Measurements from ENCODE around the gene ATP1B3.

DNA sequence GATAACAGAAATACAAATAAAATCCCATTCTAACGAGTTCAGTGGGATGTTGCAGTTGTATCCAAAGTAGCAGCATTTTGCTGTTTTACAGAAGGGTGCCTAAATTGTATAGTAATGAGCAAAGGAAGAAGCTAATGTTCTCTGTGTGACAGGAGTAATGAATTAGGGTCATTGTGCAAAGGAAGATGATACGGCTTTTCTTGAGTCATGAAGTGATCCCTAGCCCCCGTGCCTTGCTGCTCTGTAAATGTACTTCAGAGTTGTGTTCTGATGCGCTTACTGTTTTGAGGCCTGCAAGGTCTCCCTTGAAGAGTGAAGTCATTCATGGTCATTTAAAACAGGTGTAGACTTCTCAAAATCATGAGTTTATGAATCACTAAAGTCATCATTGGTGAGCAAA is 37.9 kb downstream of the ATP1B3 start:
- no peak for TF ChIP-seq MAFF (IDR thresholded peaks at IDR 0.05; ENCODE audit: low read length)
- no peak for TF ChIP-seq EZH2 (IDR thresholded peaks at IDR 0.05; ENCODE audit: borderline replicate concordance, low read depth, low read length)
- no peak for TF ChIP-seq BRCA1 (IDR thresholded peaks at IDR 0.05)
- TF ChIP-seq BRCA1 (CRISPR knock-in tag; IDR thresholded peaks at IDR 0.05) = no peak
- no peak for TF ChIP-seq FOS (IDR thresholded peaks at IDR 0.05; ENCODE audit: extremely low read depth, insufficient read length)
- no peak for TF ChIP-seq EP300 (IDR thresholded peaks at IDR 0.05; ENCODE audit: low read length)
- no peak for TF ChIP-seq RAD21 (CRISPR knock-in tag; conservative IDR thresholded peaks at IDR 0.05 in 1 of 2, IDR thresholded peaks at IDR 0.05 in 1 of 2)
- no peak for TF ChIP-seq HMG20B (CRISPR knock-in tag; IDR thresholded peaks at IDR 0.05)
- no peak for TF ChIP-seq CHD2 (IDR thresholded peaks at IDR 0.05; ENCODE audit: low read depth, low read length)
- no peak for TF ChIP-seq ZNF696 (CRISPR knock-in tag; conservative IDR thresholded peaks at IDR 0.05)
- TF ChIP-seq, protein P1, sequence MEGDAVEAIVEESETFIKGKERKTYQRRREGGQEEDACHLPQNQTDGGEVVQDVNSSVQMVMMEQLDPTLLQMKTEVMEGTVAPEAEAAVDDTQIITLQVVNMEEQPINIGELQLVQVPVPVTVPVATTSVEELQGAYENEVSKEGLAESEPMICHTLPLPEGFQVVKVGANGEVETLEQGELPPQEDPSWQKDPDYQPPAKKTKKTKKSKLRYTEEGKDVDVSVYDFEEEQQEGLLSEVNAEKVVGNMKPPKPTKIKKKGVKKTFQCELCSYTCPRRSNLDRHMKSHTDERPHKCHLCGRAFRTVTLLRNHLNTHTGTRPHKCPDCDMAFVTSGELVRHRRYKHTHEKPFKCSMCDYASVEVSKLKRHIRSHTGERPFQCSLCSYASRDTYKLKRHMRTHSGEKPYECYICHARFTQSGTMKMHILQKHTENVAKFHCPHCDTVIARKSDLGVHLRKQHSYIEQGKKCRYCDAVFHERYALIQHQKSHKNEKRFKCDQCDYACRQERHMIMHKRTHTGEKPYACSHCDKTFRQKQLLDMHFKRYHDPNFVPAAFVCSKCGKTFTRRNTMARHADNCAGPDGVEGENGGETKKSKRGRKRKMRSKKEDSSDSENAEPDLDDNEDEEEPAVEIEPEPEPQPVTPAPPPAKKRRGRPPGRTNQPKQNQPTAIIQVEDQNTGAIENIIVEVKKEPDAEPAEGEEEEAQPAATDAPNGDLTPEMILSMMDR (IDR thresholded peaks at IDR 0.05 in 2 of 3, conservative IDR thresholded peaks at IDR 0.05 in 1 of 3; ENCODE audit: insufficient read depth in 2 of 3, low read depth in 1 of 3, low read length in 3 of 3) = no peak
